ENCODE results near the gene C16orf89.

Gene C16orf89

GRCh38 chr16:5071681-5072333 is 6.1 kb upstream of the C16orf89 start, which contains the start of gene ALG1:
Gene ALG1, plus strand, starts transcription at chr16:5071843. Its CDS starts 7 bp downstream, at chr16:5071850.
- H3K27ac Mint-ChIP-seq: peak within 1 kb of the TSS; percentile 97
- H3K36me3 Mint-ChIP-seq: peaks cover 4% of the 10 kb centered on the region
- no peaks in the 10 kb centered on the region for H3K27me3 Mint-ChIP-seq
- peak within 1 kb of the TSS; percentile 97 for H3K4me3 Mint-ChIP-seq
- H3K4me1 Mint-ChIP-seq (ENCODE audit: low read depth): peaks cover 27% of the 10 kb centered on the region
- H3K9me3 Mint-ChIP-seq (ENCODE audit: low read depth): no peaks in the 10 kb centered on the region

- H3K4me1 Mint-ChIP-seq (ENCODE audit: low read depth): peaks cover 27% of the 10 kb centered on the region
- peak overlapping the region; percentile 97 for H3K27ac Mint-ChIP-seq
- H3K27me3 Mint-ChIP-seq: no peaks in the 10 kb centered on the region
- peak overlapping the region; percentile 97 for H3K4me3 Mint-ChIP-seq
- no peaks in the 10 kb centered on the region for H3K9me3 Mint-ChIP-seq (ENCODE audit: low read depth)
- peaks cover 4% of the 10 kb centered on the region for H3K36me3 Mint-ChIP-seq
Observed at GRCh38 chr16:5071341-5071680, 5.6 kb upstream of the C16orf89 start.

DNA sequence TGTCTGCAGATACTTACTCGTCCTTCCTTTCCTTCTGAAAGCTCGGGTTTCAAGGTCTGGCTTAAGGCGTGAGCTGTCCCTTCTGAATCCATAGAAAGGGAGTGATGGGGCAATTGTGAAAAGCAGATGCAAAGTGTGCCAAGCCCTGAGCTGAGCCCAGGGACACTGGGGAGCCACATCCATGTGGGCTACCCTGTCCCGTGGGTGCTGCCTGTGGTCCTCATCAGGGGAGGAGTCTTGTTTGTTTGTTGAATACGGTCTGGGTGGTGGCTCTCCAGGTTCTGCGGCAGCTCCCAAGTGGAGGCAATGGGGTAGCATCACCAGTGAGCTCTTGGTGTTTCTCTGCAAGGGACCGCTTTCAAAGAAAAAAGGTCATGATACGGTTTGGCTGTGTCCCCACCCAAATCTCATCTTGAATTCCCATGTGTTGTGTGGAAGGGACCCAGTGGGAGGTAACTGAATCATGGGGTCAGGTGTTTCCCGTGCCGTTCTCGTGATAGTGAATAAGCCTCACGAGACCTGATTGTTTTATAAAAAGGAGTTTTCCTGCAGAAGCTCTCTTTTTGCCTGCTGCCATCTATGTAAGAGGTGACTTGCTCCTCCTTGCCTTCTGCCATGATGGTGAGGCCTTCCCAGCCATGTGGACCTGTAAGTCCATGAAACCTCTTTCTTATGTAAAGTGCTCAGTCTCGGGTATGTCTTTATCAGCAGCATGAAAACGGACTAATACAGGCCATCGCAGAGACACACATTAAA is 4.9 kb upstream of the C16orf89 start:
- no peaks in the 10 kb centered on the region for H3K27me3 Mint-ChIP-seq
- no peaks in the 10 kb centered on the region for H3K9me3 Mint-ChIP-seq (ENCODE audit: low read depth)
- H3K4me1 Mint-ChIP-seq (ENCODE audit: low read depth): peaks cover 27% of the 10 kb centered on the region
- H3K36me3 Mint-ChIP-seq: peaks cover 4% of the 10 kb centered on the region
- peak overlapping the region; percentile 97 for H3K27ac Mint-ChIP-seq
- peak overlapping the region; percentile 44 for H3K4me3 Mint-ChIP-seq

DNA sequence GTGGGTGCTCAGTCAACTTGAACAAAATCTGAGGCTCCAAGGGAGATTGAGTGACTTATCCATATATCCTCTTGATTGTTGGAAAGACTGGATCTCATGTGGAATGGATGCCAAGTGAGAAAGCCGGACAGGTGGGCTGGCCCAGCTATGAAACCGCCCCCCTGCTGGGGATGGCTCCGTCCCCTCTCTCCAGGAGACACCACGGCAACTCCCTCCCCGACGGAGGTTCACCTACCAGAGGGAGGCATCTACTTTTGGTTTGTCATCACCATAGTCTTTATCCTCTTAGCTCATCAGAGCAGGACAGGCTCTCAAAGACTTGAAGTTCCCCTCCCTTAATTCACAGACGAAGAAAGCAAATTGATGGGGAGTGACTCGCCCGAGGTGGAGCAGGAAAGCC is 4.1 kb upstream of the C16orf89 start:
- H3K36me3 Mint-ChIP-seq: peaks cover 4% of the 10 kb centered on the region
- no peak overlapping the region for H3K27ac Mint-ChIP-seq
- H3K9me3 Mint-ChIP-seq (ENCODE audit: low read depth): no peaks in the 10 kb centered on the region
- peaks cover 23% of the 10 kb centered on the region for H3K4me1 Mint-ChIP-seq (ENCODE audit: low read depth)
- no peaks in the 10 kb centered on the region for H3K27me3 Mint-ChIP-seq
- H3K4me3 Mint-ChIP-seq: no peak overlapping the region

DNA sequence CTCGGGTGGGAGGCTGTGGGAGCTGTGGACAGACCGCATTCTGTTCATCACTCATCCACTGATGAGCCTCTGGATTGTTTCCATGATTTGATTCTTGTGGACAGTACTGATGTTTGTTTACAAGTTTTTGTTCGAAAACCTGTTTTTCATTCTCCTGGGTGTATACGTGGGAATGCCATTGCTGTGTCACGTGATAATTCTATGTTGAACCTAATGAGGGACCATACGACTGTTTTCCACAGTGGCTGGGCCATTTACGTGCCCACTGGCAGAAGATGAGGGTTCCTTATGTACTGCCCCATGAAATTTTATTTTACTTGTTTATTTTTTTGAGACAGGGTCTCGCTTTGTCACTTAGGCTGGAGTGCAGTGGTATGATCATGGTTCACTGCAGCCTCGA is 3.3 kb upstream of the C16orf89 start:
- Mint-ChIP-seq H3K4me1 (ENCODE audit: low read depth) (peaks cover 21% of the 10 kb centered on the region), H3K4me3 (no peak overlapping the region), H3K27ac (no peak overlapping the region), H3K27me3 (no peaks in the 10 kb centered on the region), H3K9me3 (ENCODE audit: low read depth) (no peaks in the 10 kb centered on the region), H3K36me3 (no peaks in the 10 kb centered on the region)

- Mint-ChIP-seq H3K4me1 (ENCODE audit: low read depth) (peaks cover 7% of the 10 kb centered on the region), H3K27me3 (no peaks in the 10 kb centered on the region), H3K4me3 (no peak overlapping the region), H3K27ac (no peak overlapping the region), H3K9me3 (ENCODE audit: low read depth) (no peaks in the 10 kb centered on the region), H3K36me3 (no peaks in the 10 kb centered on the region)
Observed at GRCh38 chr16:5066511-5066910, 755 bp upstream of the C16orf89 start.

GRCh38 chr16:5065326-5065725 is 430 bp downstream of the C16orf89 start:
- Mint-ChIP-seq H3K27me3 (no peaks in the 10 kb centered on the region), H3K36me3 (no peaks in the 10 kb centered on the region), H3K9me3 (ENCODE audit: low read depth) (no peaks in the 10 kb centered on the region), H3K27ac (no peak overlapping the region), H3K4me1 (ENCODE audit: low read depth) (no peaks in the 10 kb centered on the region), H3K4me3 (no peak overlapping the region)

GRCh38 chr16:5064915-5065314 is 841 bp downstream of the C16orf89 start:
- no peaks in the 10 kb centered on the region for H3K9me3 Mint-ChIP-seq (ENCODE audit: low read depth)

GRCh38 chr16:5062790-5063765 is 2.7 kb downstream of the C16orf89 start:
- H3K27me3 Mint-ChIP-seq: no peaks in the 10 kb centered on the region
- no peak overlapping the region for H3K27ac Mint-ChIP-seq
- no peaks in the 10 kb centered on the region for H3K4me1 Mint-ChIP-seq (ENCODE audit: low read depth)
- H3K9me3 Mint-ChIP-seq (ENCODE audit: low read depth): no peaks in the 10 kb centered on the region
- no peaks in the 10 kb centered on the region for H3K36me3 Mint-ChIP-seq
- no peak overlapping the region for H3K4me3 Mint-ChIP-seq

More at GRCh38 chr16:5064915-5065314, 841 bp downstream of the C16orf89 start:
- Mint-ChIP-seq H3K4me3 (no peak overlapping the region), H3K4me1 (ENCODE audit: low read depth) (no peaks in the 10 kb centered on the region), H3K27ac (no peak overlapping the region), H3K36me3 (no peaks in the 10 kb centered on the region), H3K27me3 (no peaks in the 10 kb centered on the region)

DNA sequence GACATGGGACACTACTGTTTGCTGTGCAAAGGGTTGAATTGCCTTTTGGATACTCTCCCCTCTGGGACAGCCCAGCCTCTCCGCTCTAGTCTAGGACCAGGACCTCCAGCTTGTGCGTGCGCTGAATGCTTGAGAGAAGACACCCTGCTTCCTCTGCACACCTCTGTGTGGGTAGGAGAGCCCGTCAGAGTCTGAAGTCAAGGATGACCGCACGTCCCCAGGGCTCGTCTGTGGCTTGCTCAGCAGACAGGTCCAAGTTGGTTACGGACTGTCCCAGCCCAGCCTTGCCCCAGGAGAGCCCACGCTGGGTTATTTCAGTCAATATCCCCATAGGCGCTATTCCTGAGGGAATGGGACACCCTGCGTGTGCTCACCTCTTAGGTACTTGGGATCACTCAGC is 3.7 kb downstream of the C16orf89 start:
- Mint-ChIP-seq H3K9me3 (ENCODE audit: low read depth) (no peaks in the 10 kb centered on the region), H3K36me3 (no peaks in the 10 kb centered on the region), H3K27me3 (no peaks in the 10 kb centered on the region), H3K4me3 (no peak overlapping the region), H3K27ac (no peak overlapping the region), H3K4me1 (ENCODE audit: low read depth) (no peaks in the 10 kb centered on the region)

DNA sequence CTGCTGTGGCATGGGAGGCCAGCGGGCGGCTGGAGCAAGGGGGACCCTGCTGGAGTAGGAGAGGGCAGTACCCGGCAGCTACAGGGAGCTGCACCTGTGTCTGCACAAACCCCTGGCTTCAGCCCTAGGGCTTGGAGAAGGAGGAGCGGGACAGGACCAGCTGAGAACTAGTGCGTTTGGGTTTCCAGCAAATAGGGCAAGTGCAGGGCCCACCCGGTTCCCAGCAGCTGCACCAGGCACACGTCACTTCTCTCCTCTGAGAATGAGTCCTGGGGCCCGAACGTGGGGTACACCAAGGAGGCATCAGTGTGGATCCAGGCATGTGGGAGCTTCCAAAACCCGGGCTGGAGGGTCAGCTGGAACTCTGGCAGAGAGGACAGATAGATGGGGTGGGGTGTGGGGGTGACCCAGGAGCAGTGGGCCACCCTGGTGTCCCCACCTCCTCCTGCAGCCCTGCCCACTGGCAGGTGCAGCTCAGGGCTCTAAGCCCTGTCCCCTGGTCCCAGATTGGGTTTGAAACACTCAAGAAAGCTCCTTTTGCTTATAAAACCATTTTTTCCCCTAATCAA is 5.6 kb downstream of the C16orf89 start:
- no peak overlapping the region for H3K27ac Mint-ChIP-seq
- peaks cover 2% of the 10 kb centered on the region for H3K4me1 Mint-ChIP-seq (ENCODE audit: low read depth)
- no peaks in the 10 kb centered on the region for H3K27me3 Mint-ChIP-seq
- no peaks in the 10 kb centered on the region for H3K36me3 Mint-ChIP-seq
- H3K9me3 Mint-ChIP-seq (ENCODE audit: low read depth): no peaks in the 10 kb centered on the region
- H3K4me3 Mint-ChIP-seq: no peak overlapping the region

- peaks cover 2% of the 10 kb centered on the region for H3K4me1 Mint-ChIP-seq (ENCODE audit: low read depth)
- H3K27me3 Mint-ChIP-seq: no peaks in the 10 kb centered on the region
- no peaks in the 10 kb centered on the region for H3K36me3 Mint-ChIP-seq
- H3K9me3 Mint-ChIP-seq (ENCODE audit: low read depth): no peaks in the 10 kb centered on the region
- H3K27ac Mint-ChIP-seq: no peak overlapping the region
- H3K4me3 Mint-ChIP-seq: no peak overlapping the region
Observed at GRCh38 chr16:5059386-5060072, 6.2 kb downstream of the C16orf89 start.

DNA sequence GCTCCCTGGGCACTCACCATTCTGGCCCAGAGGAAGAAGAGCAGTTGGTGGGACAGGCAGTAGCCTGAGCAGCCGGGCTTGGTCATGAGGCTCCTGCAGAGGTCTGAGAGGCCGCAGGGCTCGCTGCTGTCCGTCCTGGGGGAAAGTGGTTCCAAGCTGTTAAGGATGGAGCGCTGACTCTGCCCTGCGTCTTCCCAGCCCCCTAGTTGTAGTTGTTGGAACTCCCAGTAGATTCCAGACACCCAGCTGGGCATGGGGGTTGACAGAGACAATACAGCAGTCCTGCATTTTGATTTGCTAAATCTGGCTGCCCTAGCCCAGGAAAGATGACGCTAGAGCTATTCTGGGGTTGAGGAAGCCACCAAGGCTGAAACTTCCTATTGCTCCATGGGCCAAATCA is 7.3 kb downstream of the C16orf89 start:
- no peaks in the 10 kb centered on the region for H3K36me3 Mint-ChIP-seq
- no peak overlapping the region for H3K4me3 Mint-ChIP-seq
- H3K4me1 Mint-ChIP-seq (ENCODE audit: low read depth): peaks cover 2% of the 10 kb centered on the region
- no peaks in the 10 kb centered on the region for H3K9me3 Mint-ChIP-seq (ENCODE audit: low read depth)
- H3K27ac Mint-ChIP-seq: no peak overlapping the region
- no peaks in the 10 kb centered on the region for H3K27me3 Mint-ChIP-seq

- H3K4me1 Mint-ChIP-seq (ENCODE audit: low read depth): peaks cover 2% of the 10 kb centered on the region
- H3K27me3 Mint-ChIP-seq: no peaks in the 10 kb centered on the region
- no peaks in the 10 kb centered on the region for H3K9me3 Mint-ChIP-seq (ENCODE audit: low read depth)
- no peak overlapping the region for H3K27ac Mint-ChIP-seq
- no peak overlapping the region for H3K4me3 Mint-ChIP-seq
- H3K36me3 Mint-ChIP-seq: peaks cover under 1% of the 10 kb centered on the region
Observed at GRCh38 chr16:5056352-5056751, 9.4 kb downstream of the C16orf89 start.
